Head of caudate nucleus (tissue), 42 donors: ENCODE results near the gene MAST3.

Experiments
- DNase-seq, 42 donors: peaks; one replicate each; pipeline versions ENCODE4 v3.0.0 to v3.0.0-alpha.2; 2020 to 2021; ENCODE audit warnings: mixed read lengths in 7 of 42
- intact Hi-C: fragments of 100-400 bp; cut with DNase I; formaldehyde crosslinking; loops from one replicate; pipeline ENCODE4 v1.15.0; 2022

The MAST3 gene

DNA sequence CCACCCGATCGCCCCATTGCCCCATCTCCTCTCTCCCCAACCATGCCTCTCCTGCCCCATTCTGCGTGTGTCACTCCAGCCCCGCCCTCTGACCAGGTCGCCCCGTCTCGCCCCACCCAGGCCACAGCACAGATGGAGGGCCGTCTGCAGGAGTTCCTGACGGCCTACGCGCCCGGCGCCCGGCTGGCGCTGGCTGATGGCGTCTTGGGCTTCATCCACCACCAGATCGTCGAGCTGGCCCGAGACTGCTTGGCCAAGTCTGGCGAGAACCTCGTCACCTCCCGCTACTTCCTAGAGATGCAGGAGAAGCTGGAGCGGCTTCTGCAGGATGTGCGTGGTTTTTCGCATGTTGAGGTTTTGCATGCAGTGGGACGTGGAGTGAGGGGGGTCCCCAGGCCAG, 26.2 kb downstream of the MAST3 start:
- intact Hi-C loops: no loop called here
- no peak for DNase-seq

DNA sequence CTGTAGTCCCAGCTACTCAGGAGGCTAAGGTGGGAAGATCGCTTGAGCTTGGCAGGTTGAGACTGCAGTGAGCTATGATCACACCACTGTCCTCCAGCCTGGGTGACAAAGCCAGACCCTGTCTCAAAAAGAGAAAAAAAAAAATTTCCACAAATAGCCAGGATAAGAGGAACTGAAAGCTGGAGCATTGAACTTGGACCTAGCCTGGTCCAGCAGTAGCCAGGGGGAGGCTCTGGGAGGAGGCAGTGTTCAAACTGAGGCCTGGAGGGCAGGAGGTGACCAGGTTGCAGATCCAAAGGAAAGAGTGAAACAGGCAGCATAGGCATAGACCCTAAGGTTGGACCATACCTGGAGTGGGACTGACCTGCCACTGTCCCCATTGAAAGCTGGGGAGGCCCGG, 28.5 kb downstream of the MAST3 start:
- DNase-seq: no peak
- intact Hi-C loops: no loop called here

DNA sequence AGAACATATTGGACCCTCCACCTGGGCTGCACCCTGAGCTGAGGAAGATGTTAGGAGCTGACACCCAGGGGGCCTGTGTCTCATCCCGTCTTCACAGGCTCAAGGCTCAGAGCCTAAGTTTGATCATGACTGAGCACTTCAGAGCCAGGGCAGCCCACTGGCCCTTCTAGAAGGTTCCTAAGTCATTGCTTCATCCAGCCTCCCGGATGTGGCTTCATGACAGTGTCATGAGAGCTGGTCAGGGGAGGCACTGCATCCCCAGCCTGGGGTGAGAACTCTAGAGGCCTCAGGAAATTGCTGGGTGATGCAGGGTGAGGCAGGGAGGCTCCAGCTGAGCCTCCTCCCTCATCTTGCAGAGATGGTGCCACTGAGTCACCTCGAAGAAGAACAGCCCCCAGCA, 30.5 kb downstream of the MAST3 start:
- intact Hi-C loops: no loop called here
- DNase-seq: peak in 1 of 42 donors; percentile 27

DNA sequence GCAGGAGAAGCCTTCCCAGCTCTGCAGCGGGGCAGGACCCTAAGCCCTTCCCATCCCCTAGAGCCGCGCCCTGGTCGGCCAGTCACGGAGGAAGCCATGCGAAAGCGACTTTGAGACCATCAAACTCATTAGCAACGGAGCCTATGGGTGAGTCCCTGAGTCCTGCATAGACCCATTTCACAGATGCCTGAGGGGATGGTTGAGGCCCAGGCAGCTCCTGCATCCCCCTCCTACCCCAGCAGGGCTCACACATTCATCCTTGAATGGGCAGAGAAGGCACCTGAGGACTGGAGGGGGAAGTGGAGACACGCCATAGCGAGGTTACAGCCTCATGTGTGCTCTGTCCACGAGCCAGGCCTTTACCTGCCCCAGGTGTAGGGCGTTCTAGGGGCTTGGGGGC, 31.2 kb downstream of the MAST3 start:
- no peak for DNase-seq
- intact Hi-C loops: no loop called here

DNA sequence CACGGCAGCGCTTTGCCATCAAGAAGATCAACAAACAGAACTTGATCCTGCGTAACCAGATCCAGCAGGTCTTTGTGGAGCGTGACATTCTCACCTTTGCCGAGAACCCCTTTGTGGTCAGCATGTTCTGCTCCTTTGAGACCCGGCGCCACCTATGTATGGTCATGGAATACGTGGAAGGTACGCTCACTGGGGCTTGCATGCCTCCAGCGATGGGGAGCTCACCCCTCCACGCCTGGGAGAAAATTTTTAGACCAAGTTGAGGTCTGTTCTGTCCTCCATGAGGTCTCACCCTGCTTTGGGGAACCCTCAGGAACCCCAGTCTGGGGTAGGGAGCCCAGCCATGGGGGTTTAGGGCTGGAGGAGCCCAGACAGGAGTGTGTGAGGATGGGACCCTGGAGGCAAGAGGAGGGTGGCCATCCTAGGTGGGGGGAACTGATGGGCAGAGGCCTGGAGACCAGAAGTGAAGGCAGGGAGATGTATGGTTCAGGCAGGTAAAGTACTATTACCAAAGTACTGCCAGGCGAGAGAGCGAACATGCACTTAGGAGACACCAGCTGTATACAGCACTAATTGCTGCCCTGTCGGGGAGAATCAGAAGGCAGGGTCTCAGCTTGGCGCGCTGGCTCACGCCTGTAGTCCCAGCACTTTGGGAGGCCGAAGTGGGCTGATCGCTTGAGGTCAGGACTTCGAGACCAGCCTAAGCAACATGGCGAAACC, 33.1 kb downstream of the MAST3 start:
- intact Hi-C loops: no loop called here
- no peak for DNase-seq

DNA sequence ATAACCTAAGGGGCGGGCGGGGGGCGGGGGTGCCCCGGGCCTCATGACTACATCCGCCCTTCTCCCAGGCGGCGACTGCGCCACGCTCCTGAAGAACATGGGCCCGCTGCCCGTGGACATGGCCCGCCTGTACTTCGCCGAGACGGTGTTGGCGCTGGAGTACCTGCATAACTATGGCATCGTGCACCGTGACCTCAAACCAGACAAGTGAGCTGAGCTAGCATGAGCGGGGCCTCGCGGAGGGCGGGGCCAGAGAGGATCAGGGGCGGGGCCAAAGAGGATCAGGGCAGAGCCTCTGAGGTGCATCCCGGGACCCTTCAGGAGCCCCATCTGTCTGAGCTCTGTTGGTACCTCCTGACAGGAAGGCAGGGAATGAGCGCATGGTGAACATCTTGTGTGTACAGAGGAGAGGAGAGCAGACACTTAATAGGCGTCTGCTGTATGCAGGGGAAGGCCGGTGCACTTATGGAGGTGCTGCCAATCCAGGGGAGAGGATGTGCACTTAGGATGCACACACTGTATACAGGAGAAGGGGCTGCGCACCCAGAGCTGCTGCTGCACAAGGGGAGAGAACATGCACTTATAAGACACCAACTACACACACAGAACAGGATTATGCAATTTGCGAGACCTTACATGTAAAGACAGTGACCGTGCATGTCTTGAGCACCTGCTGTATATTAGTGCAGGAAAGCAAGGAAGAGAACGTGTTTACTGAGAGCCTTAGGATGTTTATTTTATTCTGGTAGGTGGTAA, 34.4 kb downstream of the MAST3 start:
- intact Hi-C loops: no loop called here
- DNase-seq: no peak

DNA sequence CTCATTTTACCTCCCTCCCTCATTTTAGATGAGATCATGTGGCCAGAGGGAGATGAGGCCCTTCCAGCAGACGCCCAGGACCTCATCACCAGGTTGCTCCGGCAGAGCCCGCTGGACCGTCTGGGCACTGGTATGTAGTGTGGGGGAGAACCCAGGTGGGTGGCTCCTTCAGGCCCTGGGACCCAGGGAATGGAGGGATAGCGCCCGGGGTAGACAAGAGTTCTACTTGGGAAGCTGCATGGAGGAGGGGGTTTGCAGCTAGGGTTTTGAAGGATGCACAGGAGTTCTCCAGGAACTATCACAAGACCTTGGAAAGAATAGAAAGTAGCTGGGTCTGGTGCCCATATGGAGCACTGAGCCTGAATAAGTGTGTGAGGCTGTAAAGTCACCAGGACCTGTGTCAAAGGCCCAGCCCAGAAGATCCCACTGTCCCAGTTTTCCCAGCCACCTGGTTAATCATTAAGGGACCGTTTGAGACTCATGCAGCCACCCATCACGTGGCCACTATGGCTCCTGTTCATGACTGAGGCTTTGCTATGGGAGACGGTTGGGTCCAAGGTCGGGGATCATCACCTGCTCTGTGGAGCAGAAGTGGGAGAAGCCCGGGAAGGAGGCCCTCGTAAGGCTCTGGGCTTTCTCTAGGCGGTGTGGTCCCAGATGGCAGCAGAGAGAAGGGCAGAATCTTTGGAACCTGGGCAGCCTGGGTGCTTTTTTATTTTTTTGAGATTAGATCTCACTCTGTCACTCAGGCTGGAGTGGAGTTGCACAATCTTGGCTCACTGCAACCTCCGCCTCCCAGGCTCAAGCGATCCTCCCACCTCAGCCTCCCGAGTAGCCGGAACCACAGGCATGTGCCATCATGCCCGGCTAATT, 38.4 kb downstream of the MAST3 start:
- intact Hi-C loops: no loop called here
- no peak for DNase-seq

DNA sequence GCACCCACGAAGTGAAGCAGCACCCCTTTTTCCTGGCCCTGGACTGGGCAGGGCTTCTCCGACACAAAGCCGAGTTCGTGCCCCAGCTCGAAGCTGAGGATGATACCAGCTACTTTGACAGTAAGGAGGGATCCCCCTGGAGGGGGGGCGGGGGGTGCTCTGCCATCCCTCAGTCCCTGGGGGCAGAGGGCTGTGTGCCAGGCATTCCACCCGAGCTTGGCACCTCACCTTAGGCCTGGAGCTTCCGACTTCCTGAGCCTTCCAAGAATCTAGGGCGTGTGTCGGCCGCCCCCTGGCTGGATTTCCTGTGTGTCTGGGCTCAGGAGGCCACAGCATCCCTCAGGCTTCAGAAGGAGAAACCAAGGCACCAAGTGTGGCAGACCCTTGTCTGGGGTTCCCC, 39.7 kb downstream of the MAST3 start:
- no peak for DNase-seq
- intact Hi-C loops: no loop called here

DNA sequence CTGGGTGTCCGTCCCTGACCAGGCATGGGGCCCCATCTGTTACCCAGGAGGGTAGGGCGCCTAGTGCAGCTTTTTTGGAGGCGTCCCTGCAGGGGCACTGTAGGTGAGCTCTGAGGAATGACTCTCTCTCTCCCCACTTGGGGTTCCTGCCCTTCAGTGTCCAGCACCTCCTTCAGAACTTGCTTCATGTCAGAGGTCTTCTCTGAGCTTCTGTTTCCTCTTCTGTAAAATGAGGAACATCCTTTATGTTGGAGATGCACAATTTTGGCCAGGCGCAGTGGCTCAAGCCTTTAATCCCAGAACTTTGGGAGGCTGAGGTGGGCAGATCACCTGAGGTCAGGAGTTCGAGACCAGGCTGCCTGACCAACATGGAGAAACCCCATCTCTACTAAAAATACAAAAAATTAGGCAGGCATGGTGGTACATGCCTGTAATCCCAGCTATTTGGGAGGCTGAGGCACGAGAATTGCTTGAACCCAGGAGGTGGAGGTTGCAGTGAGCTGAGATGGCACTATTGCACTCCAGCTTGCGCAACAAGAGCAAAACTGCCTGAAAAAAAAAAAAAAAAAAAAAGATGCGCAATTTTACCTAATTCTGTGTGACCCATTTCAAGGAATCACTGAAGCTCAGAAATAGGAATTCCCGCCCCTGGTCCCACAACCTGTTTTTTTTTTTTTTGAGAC, 40.2 kb downstream of the MAST3 start:
- intact Hi-C loops: no loop called here
- DNase-seq: no peak

DNA sequence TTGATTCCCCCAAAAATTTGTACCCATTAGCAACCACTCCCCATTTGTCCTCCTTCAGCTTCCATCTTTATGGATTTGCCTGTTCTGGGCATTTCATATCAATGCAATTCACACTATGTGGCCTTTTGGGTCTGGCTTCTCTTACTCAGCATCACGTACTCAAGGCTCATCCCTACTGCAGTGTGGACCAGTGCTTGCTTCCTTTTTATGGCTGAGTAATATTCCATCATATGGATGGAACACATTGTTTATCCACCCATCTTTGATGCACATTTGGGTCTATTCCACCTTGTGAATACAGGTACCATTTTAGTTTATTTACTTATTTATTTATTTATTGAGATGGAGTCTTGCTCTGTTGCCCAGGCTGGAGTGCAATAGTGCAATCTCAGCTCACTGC, 42.9 kb downstream of the MAST3 start:
- intact Hi-C loops: no loop called here
- no peak for DNase-seq

DNA sequence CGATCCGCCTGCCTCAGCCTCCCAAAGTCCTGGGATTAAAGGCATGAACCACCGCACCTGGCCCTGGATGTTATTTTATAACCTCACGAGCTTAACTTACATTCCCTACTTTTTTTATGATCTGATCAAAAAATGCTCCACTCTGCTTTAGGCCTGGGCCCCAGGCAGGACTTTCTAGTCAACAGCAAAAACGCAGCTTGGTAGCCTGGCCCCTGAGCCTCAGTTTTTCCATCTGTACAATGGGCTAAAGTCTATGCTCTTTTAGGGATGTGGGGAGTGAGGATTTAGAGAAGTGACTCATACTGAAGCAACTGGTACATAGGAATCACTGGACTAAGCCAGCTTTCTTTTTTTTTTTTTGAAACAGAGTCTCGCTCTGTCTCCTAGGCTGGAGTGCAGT, 43.5 kb downstream of the MAST3 start:
- intact Hi-C loops: no loop called here

DNA sequence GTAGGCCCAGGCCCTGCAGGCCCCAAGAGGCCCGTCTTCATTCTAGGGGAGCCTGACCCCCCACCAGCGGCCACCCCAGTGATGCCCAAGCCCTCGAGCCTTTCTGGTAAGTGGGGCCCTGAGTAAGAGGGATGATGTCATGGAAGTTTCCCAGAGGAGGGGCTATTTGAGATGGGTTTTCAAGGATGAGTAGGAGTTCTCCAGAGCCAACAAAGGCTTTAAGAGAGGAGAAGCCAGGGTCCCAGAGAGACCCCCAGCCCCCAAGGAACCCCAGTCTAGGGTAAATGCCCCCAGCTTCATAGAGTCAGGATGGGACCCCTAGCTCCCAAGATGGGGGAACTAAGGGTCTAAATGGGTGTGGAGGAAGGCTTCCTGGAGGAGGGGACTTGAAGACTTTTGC, 46.3 kb downstream of the MAST3 start:
- intact Hi-C loops: no loop called here
- no peak for DNase-seq

More for the DNA sequence above, 43.5 kb downstream of the MAST3 start:
- no peak for DNase-seq

DNA sequence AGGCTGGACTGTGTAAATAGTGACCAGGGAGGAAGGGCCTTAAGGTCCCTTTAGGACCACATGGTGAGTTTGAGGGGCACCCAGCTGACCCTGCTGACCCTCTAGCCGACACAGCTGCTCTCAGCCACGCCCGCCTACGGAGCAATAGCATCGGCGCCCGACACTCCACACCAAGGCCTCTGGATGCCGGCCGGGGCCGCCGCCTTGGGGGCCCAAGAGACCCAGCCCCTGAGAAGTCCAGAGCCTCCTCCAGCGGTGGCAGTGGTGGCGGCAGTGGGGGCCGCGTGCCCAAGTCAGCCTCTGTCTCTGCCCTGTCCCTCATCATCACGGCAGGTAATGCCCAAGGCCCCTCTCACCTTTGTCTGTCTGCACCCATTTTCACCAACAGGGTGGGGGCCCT, 46.8 kb downstream of the MAST3 start:
- DNase-seq: no peak
- intact Hi-C loops: no loop called here

DNA sequence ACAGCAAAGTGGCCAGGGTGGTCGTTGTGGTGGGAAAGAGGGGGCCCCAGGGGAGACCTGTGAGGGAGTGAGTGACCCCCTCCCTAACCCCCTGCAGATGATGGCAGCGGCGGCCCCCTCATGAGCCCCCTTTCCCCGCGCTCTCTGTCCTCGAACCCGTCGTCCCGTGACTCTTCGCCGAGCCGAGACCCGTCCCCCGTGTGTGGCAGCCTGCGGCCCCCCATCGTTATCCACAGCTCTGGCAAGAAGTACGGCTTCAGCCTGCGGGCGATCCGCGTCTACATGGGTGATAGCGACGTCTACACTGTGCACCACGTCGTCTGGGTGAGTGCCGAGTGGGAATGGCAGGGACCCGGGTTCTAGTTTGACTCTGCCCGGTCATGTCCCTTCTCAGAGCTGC, 47.3 kb downstream of the MAST3 start:
- no peak for DNase-seq
- intact Hi-C loops: no loop called here

DNA sequence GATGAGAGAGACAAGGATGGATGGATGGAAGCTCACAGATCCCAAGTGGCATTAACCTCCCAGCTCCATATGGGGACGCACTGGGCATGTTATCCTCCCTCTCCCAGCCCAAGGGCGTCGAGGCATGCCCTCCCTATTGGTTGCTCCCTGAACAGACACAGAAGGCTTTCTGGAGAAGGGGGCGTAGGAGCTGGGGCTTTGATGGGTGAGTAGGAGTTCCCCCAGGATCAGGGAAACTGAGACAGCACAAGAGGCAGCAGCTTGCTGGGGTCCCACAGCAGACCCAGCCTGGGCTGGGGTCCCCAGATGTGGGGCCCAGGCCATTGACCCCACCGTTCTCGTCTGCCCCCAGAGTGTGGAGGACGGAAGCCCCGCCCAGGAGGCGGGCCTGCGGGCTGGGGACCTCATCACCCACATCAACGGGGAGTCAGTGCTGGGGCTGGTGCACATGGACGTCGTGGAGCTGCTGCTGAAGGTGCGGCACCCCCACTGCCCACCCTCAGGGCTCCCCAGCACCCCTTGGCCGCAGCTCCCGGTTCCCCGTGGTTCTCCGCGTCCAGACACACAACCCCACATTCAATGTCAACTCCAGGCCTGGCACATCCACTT, 47.9 kb downstream of the MAST3 start:
- intact Hi-C loops: no loop called here
- DNase-seq: no peak

DNA sequence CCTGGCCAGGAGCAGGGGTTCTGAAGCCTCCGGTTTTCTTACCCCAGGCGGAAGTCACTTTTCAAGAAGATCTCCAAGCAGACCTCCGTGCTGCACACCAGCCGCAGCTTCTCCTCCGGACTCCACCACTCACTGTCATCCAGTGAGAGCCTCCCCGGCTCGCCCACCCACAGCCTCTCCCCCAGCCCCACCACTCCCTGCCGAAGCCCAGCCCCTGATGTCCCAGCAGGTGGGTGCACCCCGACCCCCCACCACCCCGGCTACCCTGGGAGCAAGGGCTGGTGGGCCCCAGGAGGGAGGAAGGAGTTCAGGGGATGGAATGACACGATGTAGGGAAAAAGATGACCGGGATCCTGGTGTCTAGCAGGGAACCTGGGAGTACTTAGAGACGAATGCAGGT, 49.8 kb downstream of the MAST3 start:
- intact Hi-C loops: no loop called here
- no peak for DNase-seq

DNA sequence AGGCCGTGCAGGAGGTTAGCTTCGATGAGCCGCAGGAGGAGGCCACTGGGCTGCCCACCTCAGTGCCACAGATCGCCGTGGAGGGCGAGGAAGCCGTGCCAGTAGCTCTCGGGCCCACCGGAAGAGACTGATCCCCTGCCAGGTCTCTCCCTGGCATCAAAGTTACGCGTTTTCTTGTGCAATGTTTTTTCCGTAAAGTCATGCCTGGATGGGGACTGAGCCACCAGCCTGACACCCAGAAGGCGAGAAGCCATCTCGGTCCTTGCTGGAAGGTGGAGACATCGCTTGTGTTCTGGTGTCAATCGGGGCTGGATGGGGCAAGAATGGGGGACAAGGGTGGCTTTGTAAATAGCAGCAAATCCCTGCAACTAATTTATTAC, 52.0 kb downstream of the MAST3 start:
- intact Hi-C loops: no loop called here
- no peak for DNase-seq

DNA sequence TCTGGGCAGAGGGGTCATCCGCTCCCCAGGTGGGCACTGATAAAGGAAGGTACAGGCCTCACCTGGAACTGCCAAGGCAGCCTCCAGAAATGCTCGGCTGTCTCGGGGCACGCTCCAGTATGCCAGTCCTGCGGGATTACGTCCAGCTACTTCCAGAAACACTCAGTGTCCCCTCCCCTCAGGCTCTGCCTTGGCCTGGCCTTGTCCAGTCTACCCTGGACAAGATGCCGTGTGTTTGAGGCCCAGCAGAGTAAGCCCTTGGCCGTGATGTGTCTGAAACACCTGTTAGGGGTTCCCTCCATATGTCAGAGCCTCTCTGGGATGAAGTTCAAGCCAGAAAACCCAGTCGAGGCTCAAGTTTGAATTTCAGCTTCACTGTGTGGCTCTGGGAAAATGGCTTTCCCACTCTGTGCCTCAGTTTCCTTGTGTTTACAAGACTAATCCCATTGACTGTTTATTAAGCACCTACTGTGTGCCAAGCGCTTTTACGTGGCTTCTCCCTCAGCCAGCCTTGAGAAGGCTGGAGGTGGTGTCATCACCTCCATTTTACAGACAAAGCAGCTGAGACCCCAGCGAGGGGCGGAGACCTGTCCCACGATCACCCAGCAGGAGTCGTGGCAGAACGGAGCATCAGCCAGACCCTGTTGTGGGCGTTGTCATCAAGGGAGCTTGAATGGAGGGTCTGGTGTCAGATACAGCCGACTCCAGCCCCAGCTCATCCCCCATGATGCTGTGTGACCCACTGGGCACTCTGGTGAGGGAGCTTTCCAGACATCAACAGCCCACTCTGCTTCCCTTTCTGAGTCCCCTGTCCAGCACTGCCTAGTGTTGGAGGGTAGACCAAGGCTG, 53.4 kb downstream of the MAST3 start:
- intact Hi-C loops: loop anchor here (5.0 kb wide), 2 partner anchors 34 to 144 kb away; partner anchors contain the start of gene ARRDC2

More for the DNA sequence above, 53.4 kb downstream of the MAST3 start:
- no peak for DNase-seq
